Left ventricle myocardium superior (tissue), 1 donor: ENCODE data around the gene LCE5A. TPM values are rescaled to one million over a fixed set of nuclear protein-coding genes. Genes with fewer than 3 reads are reported as not detected.
"Not testable (repeated sequence)": the region's sequence is repeated elsewhere in the genome, so short reads cannot be mapped to it uniquely, and the experiment has no call there.

ENCODE experiments used
- ATAC-seq: fragments of 200-7000 bp; cut with Tn5 transposase; one replicate; pipeline ENCODE4 v1.9.1; 2020; ENCODE audit warnings: mild to moderate bottlenecking, moderate library complexity
- DNase-seq: peaks from one replicate; pipeline ENCODE4 v3.0.0-alpha.2; 2020
- intact Hi-C: fragments of 100-400 bp; cut with micrococcal nuclease; formaldehyde crosslinking; loops from one replicate; pipeline ENCODE4 v1.11.0; 2022
- long read RNA-seq: library from polyadenylated mRNA; unstranded; transcript quantifications from one replicate; pipeline ENCODE4 v2.0.0, GENCODE V29; 2021
- total RNA-seq: library from RNA; stranded (reverse); fragmentation: NEBNext Ultra II Directional; extraction: Animal tissue kit (Norgen Biotek cat#: 25700); gene quantifications from one replicate; pipeline ENCODE4 v1.2.1, GENCODE V29; 2021
- donor health status: DM: no; HTN: yes; CAD: no; lungs with severe emphysema.

Gene LCE5A, protein sequence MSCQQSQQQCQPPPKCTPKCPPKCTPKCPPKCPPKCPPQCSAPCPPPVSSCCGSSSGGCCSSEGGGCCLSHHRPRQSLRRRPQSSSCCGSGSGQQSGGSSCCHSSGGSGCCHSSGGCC
- not detected for total RNA-seq
- long read RNA-seq, result 0 reads

DNA sequence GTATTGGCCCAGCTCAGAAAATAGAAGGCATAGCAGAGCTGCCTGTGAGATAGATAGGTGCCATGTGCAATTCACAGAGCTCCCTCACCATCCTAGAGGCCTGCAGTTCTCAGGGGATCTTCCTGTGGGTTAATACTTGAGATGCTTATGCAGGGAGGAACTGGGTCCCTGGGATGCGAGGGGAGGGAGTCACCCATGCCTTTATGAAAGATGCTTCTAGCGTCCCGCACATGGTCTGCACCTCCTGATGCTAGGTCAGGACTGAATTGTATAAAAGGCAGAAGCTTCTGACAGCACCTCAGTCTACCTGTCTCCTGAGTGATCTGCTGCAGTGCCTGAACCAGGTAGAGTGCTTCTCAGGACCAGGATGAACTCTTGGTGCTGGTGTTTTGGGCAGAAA, at the start of gene LCE5A:
Gene LCE5A (plus strand): TSS at position 301 of the 400 bp plus-strand sequence. CDS start 732 bp downstream, outside the sequence.
- intact Hi-C loops, result no loop called here
- no peak for DNase-seq
- ATAC-seq, result no peak

DNA sequence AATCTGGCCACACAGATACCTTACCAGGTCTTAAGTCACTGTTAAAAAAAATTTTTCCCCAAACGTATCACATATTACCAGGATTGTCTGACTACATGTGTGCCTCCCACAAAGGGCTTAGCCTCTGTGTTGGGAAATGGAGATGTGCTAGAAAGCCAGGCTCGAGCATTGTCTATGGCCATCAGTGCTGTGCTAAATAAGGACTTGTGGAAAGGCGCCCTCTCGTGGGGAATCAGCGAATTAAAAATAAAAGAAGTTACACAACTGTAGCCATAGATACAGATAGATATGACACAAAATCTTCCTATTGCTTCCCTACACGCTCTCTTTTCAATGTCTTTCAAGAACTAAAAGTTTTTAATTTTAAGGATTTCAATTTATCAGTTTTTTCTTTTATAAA, 49.1 kb upstream of the LCE5A start:
- intact Hi-C loops, result no loop called here
- ATAC-seq (peak; percentile 65), DNase-seq (no peak)

DNA sequence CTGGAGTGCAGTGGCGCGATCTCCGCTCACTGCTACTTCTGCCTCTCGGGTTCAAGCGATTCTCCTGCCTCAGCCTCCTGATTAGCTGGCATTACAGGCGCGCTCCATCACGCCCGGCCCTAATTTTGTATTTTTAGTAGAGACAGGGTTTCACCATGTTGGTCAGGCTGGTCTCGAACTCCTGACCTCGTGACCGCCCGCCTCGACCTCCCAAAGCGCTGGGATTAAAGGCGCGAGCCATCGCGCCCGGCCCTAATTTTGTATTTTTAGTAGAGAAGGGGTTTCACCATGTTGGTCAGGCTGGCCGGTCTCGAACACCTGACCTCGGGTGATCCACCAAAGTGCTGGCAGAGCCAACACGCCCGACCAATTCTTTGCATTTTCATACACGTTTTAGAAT, 48.0 kb upstream of the LCE5A start:
- ATAC-seq (no peak), DNase-seq (no peak)
- intact Hi-C loops, result no loop called here

GRCh38 chr1:152466217-152466616, 44.4 kb upstream of the LCE5A start:
- ATAC-seq, result no peak
- intact Hi-C loops, result no loop called here
- no peak for DNase-seq

GRCh38 chr1:152473887-152474537, 36.6 kb upstream of the LCE5A start:
- intact Hi-C loops, result no loop called here
- ATAC-seq (no peak), DNase-seq (no peak)

GRCh38 chr1:152479792-152480595, 30.6 kb upstream of the LCE5A start:
- ATAC-seq (peak; percentile 25), DNase-seq (peak; percentile 50)
- intact Hi-C loops, result no loop called here

DNA sequence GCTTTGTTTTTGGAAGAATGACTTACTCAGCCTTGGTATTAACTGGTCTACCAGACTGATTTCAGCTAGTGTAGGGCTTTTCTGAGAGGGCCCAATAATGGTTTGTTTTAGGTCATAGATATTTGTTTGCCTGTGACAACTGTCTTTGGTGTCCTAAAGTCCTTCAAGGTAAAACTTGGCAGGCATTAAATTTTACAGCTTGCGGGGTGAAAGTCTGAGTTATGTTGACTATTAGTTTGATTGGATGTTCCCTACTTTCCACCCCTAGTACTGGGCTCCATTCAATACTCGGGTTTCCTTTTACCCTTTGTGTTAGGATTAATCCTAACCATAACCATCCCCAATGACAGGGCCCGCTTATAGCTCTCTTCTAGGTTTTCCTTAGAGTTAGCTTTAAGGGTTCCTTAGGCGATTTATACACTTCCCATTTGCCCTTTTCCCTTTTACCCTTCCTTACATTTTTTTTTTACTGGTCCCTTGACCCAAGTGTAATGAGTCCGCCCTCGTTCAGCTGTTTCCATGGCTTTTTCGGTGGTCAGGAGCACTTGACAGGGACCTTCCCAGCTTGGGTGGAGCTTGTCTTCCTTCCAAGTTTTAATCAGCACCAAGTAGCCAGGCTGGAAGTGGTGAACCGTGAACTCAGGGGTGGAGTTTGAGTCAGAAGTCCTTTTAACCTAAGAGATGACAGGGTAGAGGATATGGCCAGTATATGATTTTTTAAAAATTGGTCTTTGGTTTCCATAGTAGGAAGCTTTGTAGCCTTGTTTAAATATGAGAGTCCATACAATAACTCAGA, 28.5 kb upstream of the LCE5A start:
- DNase-seq, result no peak
- intact Hi-C loops, result no loop called here
- no peak for ATAC-seq

DNA sequence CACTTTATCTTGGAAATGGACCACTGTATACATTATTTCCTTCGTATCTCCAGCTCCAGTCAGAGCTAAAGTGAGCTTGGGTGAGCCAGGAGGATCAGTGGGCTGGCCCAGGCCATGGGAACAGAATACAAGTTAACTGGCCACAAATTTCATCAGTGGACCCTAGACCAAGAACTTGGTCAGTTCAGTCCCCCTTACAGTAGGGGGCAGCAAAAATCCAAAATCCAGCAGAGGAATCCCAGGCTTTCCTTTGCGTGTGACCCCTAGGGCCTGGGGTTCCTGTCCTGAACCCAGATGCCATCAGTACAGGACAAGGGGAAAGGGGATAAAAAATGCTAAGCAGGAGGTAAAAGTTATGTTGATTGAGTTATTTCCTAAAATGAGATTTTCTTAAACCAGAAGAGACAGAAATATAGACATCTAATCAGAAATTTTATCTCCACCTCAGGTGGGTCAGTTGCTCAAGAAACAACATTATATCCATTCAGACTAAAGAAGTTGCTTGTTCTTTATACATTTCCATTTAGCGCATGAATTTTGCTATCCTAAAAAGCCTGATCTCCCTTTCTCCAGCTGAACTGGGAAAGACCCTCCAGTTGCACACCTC, 24.1 kb upstream of the LCE5A start:
- ATAC-seq, result no peak
- intact Hi-C loops, result no loop called here
- no peak for DNase-seq

- ATAC-seq, result no peak
- DNase-seq, result no peak
- intact Hi-C loops, result no loop called here
These were observed 22.7 kb upstream of the LCE5A start for GRCh38 chr1:152487871-152488270.

GRCh38 chr1:152491537-152491936, 19.1 kb upstream of the LCE5A start:
- ATAC-seq, intact Hi-C loops, DNase-seq: not testable (repeated sequence)

- DNase-seq (no peak), ATAC-seq (no peak)
- intact Hi-C loops, result no loop called here
These were observed 15.4 kb upstream of the LCE5A start for GRCh38 chr1:152495066-152495675.

- no peak for ATAC-seq
- no peak for DNase-seq
- intact Hi-C loops, result no loop called here
These were observed 13.3 kb upstream of the LCE5A start for GRCh38 chr1:152497273-152497672.

DNA sequence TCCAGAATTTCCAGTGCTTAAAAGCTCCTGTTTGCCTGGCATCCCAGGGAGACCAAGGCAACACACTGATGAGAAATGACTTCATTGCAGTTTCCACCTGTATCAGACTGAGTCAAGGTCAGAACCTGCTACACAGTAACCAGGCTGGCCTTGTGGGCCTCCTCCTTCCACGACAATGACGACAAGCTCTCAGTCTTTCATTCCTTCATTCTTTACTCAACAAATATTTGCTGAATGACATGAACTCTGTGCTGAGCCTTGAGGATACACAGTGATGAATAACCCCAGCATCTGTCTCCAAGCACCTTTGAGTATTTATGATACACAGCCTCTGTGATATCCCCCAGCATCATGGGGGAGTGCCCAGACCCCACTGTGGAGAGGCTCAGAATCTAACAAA, 8.9 kb upstream of the LCE5A start:
- ATAC-seq (no peak), DNase-seq (no peak)
- intact Hi-C loops, result no loop called here

DNA sequence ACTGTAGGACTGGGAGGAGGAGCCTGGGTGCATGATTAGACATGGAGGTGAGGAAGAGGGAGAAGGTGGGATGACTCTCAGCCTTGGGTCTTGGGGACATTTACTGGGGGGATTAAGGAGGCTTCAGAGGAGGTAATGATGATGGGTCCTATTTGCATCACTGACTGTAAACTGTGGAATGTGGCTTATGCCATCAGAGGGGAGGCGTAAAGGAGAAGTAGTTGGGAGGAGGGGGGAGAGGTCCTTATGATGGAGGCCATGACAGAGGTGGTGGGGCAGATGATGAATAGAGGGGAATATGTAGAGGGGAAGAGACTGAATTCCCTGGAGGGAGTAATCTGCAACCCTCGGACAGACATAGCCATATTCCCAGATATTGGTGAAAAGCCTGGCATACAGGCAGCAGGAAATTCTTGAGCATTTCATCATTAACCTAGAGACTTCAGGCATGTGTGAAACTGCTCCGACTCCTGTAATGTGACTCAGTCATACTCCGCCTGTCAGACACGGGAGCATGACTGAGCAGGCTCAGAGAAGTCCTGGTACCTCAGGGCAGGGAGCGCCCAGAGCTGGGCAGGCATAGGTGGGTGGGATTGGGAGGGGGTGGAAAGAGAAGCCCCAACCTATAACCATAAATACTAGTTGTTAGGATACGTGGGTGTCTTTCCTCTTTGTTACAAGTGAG, 8.0 kb upstream of the LCE5A start:
- no peak for ATAC-seq
- intact Hi-C loops, result no loop called here
- no peak for DNase-seq

GRCh38 chr1:152505083-152505482, 5.5 kb upstream of the LCE5A start:
- intact Hi-C loops, result no loop called here
- no peak for DNase-seq
- ATAC-seq, result no peak

DNA sequence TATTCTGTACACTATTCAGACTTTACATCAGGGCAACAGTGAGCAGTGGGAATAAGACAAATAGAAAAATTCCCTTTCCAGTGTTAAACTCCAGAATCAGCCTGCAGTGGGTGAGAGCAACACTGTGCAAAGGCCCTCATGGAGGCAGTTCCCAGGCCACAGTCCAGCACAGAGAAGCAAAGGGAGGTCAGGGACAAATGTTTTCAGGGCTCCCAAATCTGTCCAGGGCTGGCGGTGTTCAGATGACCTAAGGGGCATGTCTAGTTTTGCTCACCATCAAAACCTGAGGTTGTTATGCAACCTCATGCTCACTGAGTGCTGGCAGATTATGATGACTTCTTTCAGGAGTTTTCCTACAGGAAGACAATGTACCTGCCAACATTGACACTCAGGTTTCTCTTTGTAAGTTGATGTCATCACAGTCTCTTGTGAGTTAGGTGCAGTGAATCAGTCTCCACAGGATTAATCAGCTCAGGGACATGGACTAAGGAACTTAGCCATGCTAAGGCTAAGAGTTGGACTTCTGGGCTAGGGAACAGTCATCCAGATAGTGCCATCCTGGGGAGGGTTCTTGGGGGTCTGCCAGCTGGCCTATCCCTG, 3.6 kb upstream of the LCE5A start:
- intact Hi-C loops, result no loop called here
- DNase-seq, result no peak
- ATAC-seq, result no peak

DNA sequence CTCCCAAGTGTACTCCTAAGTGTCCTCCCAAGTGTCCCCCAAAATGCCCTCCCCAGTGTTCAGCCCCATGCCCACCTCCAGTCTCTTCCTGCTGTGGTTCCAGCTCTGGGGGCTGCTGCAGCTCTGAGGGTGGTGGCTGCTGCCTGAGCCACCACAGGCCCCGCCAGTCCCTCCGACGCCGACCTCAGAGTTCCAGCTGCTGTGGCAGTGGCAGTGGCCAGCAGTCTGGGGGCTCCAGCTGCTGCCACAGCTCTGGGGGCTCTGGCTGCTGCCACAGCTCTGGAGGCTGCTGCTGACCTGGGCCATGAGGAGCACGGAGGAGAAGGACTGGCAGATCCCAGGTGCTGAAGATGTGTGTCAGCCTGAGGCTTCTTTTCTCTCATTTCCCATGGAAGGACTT, 993 bp downstream of the LCE5A start:
- no peak for ATAC-seq
- DNase-seq, result no peak
- intact Hi-C loops, result no loop called here

- DNase-seq, result no peak
- no peak for ATAC-seq
These were observed 2.5 kb downstream of the LCE5A start for GRCh38 chr1:152513081-152513480.

More at GRCh38 chr1:152513081-152513480, 2.5 kb downstream of the LCE5A start:
- intact Hi-C loops, result no loop called here
